ENCODE measurements around the gene UBE3C. TPM values are rescaled to one million over a fixed set of nuclear protein-coding genes. Genes with fewer than 3 reads are reported as not detected.
"Not testable (repeated sequence)": the region's sequence is repeated elsewhere in the genome, so short reads cannot be mapped to it uniquely, and the experiment has no call there.

UBE3C gene
- total RNA-seq, 1 donor from 2014 or later: 65.3 TPM

- ChIA-PET POLR2A (no interaction called here), CTCF (no interaction called here)
- intact Hi-C loops (cut with micrococcal nuclease): no loop called here
- Mint-ChIP-seq H3K4me1 (peaks cover 2% of the 10 kb centered on the region), H3K27me3 (no peaks in the 10 kb centered on the region), H3K36me3 (ENCODE audit: low read depth) (peaks cover 57% of the 10 kb centered on the region), H3K9me3 (no peaks in the 10 kb centered on the region), H3K4me3 (no peak overlapping the region), H3K27ac (no peak overlapping the region)
- DNase-seq (no peak), ATAC-seq (ENCODE audit: low read depth) (no peak)
- TF ChIP-seq CTCF (IDR thresholded peaks at IDR 0.05): no peak
Observed at GRCh38 chr7:157253850-157254249, 115.1 kb downstream of the UBE3C start.

GRCh38 chr7:157254781-157255180 lies 116.1 kb downstream of the UBE3C start:
- intact Hi-C loops (cut with micrococcal nuclease); CTCF ChIA-PET; H3K27me3 Mint-ChIP-seq; H3K9me3 Mint-ChIP-seq; H3K4me1 Mint-ChIP-seq; ATAC-seq (ENCODE audit: low read depth); H3K4me3 Mint-ChIP-seq; DNase-seq; H3K27ac Mint-ChIP-seq: not testable (repeated sequence)
- POLR2A ChIA-PET: interaction anchor here (0.6 kb wide), 1 partner anchor 47 kb away, joined by 4 read pairs; no protein-coding TSS in a partner anchor
- peaks cover 61% of the 10 kb centered on the region for H3K36me3 Mint-ChIP-seq (ENCODE audit: low read depth)

- no peak for ATAC-seq (ENCODE audit: low read depth)
- CTCF ChIA-PET: no interaction called here
Observed at GRCh38 chr7:157255201-157255606, 116.5 kb downstream of the UBE3C start.

GRCh38 chr7:157263156-157263555 lies 124.4 kb downstream of the UBE3C start:
- POLR2A ChIA-PET: no interaction called here
- TF ChIP-seq CTCF (IDR thresholded peaks at IDR 0.05): no peak
- Mint-ChIP-seq H3K36me3 (ENCODE audit: low read depth) (peaks cover 72% of the 10 kb centered on the region), H3K27me3 (no peaks in the 10 kb centered on the region), H3K4me3 (no peak overlapping the region), H3K27ac (no peak overlapping the region), H3K4me1 (no peaks in the 10 kb centered on the region), H3K9me3 (no peaks in the 10 kb centered on the region)
- no peak for ATAC-seq (ENCODE audit: low read depth)
- DNase-seq: no peak
- intact Hi-C loops (cut with micrococcal nuclease): no loop called here
- CTCF ChIA-PET: no interaction called here

More at GRCh38 chr7:157255201-157255606, 116.5 kb downstream of the UBE3C start:
- POLR2A ChIA-PET: no interaction called here
- no peaks in the 10 kb centered on the region for H3K27me3 Mint-ChIP-seq
- H3K27ac Mint-ChIP-seq: no peak overlapping the region
- H3K4me3 Mint-ChIP-seq: no peak overlapping the region
- no peaks in the 10 kb centered on the region for H3K9me3 Mint-ChIP-seq
- no peak for TF ChIP-seq CTCF (IDR thresholded peaks at IDR 0.05)
- peaks cover 2% of the 10 kb centered on the region for H3K4me1 Mint-ChIP-seq
- H3K36me3 Mint-ChIP-seq (ENCODE audit: low read depth): peaks cover 63% of the 10 kb centered on the region
- intact Hi-C loops (cut with micrococcal nuclease): no loop called here
- DNase-seq: no peak

GRCh38 chr7:157265051-157265450 lies 126.3 kb downstream of the UBE3C start:
- Mint-ChIP-seq H3K27me3 (no peaks in the 10 kb centered on the region), H3K4me3 (no peak overlapping the region), H3K36me3 (ENCODE audit: low read depth) (peaks cover 71% of the 10 kb centered on the region), H3K9me3 (no peaks in the 10 kb centered on the region), H3K27ac (no peak overlapping the region), H3K4me1 (no peaks in the 10 kb centered on the region)
- no peak for TF ChIP-seq CTCF (IDR thresholded peaks at IDR 0.05)
- DNase-seq (no peak), ATAC-seq (ENCODE audit: low read depth) (no peak)
- intact Hi-C loops (cut with micrococcal nuclease): no loop called here
- CTCF ChIA-PET: no interaction called here
- POLR2A ChIA-PET: no interaction called here

- peaks cover 69% of the 10 kb centered on the region for H3K36me3 Mint-ChIP-seq (ENCODE audit: low read depth)
- DNase-seq: no peak
Observed at GRCh38 chr7:157266272-157266671, 127.5 kb downstream of the UBE3C start.

More at GRCh38 chr7:157266272-157266671, 127.5 kb downstream of the UBE3C start:
- no peak for ATAC-seq (ENCODE audit: low read depth)
- H3K27ac Mint-ChIP-seq: no peak overlapping the region
- H3K4me3 Mint-ChIP-seq: no peak overlapping the region
- no peak for TF ChIP-seq CTCF (IDR thresholded peaks at IDR 0.05)
- H3K27me3 Mint-ChIP-seq: no peaks in the 10 kb centered on the region
- H3K4me1 Mint-ChIP-seq: no peaks in the 10 kb centered on the region
- ChIA-PET POLR2A (no interaction called here), CTCF (no interaction called here)
- H3K9me3 Mint-ChIP-seq: no peaks in the 10 kb centered on the region
- intact Hi-C loops (cut with micrococcal nuclease): no loop called here

All from activated B cell treated with CpG ODN at 0.5 μM for 24 hours (primary cell).